Motor neuron (in vitro differentiated cells): ENCODE measurements around the gene GPSM3. TPM values are rescaled to one million over a fixed set of nuclear protein-coding genes. Genes with fewer than 3 reads are reported as not detected.
"Not testable (repeated sequence)": the region's sequence is repeated elsewhere in the genome, so short reads cannot be mapped to it uniquely, and the experiment has no call there.

Experiments
- ATAC-seq, 8 experiments: fragments of 200-7000 bp; cut with Tn5 transposase; replicated peaks in 6 of 8; 2 replicates each; pipeline ENCODE4 v1.8.0; 2021; ENCODE audit warnings: mild to moderate bottlenecking in 8 of 8, moderate library complexity in 8 of 8
- H3K27ac ChIP-seq, 2 donors: fragments of 250-450 bp; sonication (Bioruptor Pico); 2 replicates each; pipeline ENCODE4 v1.9.0; 2021; ENCODE audit warnings: antibody characterized with exemption in 2 of 2, mild to moderate bottlenecking in 2 of 2, moderate library complexity in 1 of 2
- H3K4me1 ChIP-seq, 2 donors: fragments of 250-450 bp; sonication (Bioruptor Pico); replicated peaks in 1 of 2; 2 replicates each; pipeline ENCODE4 v1.6.1; 2021; ENCODE audit warnings: antibody characterized with exemption in 2 of 2, mild to moderate bottlenecking in 2 of 2, moderate library complexity in 1 of 2
- H3K4me3 ChIP-seq, 5 donors: fragments of 250-450 bp; sonication (Bioruptor Pico); 2 replicates each; pipeline ENCODE4 v1.9.0; 2021; ENCODE audit warnings: antibody characterized with exemption in 5 of 5, mild to moderate bottlenecking in 5 of 5, moderate library complexity in 4 of 5
- WGBS, 10 experiments: fragments of 450-650 bp; shearing (Covaris generic); methylation state at CpG; one replicate each; pipeline ENCODE4 v1.0.0; 2022; 5-methylcytosine and 5-hydroxymethylcytosine counted together
- in situ Hi-C, 9 experiments: fragments of 400-800 bp; cut with MboI; loops; one replicate each; pipeline ENCODE4 v1.15.0; 2021; ENCODE audit warnings: low sequenced_read_pairs in 9 of 9, low pct_unique_long_range_greater_than_20kb in 2 of 9; ENCODE audit not compliant: unreplicated experiment in 9 of 9
- total RNA-seq, 8 experiments: library from RNA; unstranded; fragments of 300-600 nt; gene quantifications; 2 replicates each; pipeline versions ENCODE4 v1.2.3 to v1.2.4, GENCODE V29; 2022

The GPSM3 gene
- total RNA-seq, 8 experiments from 2014 or later: 0.60 to 7.7 (median 1.4) TPM

GRCh38 chr6:32149092-32149755 lies 43.2 kb downstream of the GPSM3 start:
- Histone ChIP-seq H3K27ac (no peak overlapping the region), H3K4me3 (no peak overlapping the region), H3K4me1 (peaks cover 27 to 34% of the 10 kb centered on the region in 2 donors)
- 40 to 98% (median 80%) methylated on average over 1 to 8 of the region's 47 CpGs; no CpG with 5 or more reads in 5 of the 10 experiments for WGBS, 10 experiments
- no peak for ATAC-seq
- in situ Hi-C loops: no loop called here

GRCh38 chr6:32148289-32149091 lies 44.0 kb downstream of the GPSM3 start:
- peak overlapping the region in 1 of 5 donors; percentile 29 for H3K4me3 ChIP-seq

GRCh38 chr6:32147401-32148132 lies 44.9 kb downstream of the GPSM3 start:
- peaks cover 21 to 27% of the 10 kb centered on the region in 2 donors for H3K4me1 ChIP-seq
- no peak overlapping the region for H3K27ac ChIP-seq
- 100% methylated on average over 1 to 3 of the region's 4 CpGs; no CpG with 5 or more reads in 7 of the 10 experiments for WGBS, 10 experiments
- in situ Hi-C loops: no loop called here
- ATAC-seq: no peak
- H3K4me3 ChIP-seq: no peak overlapping the region

More at GRCh38 chr6:32148289-32149091, 44.0 kb downstream of the GPSM3 start:
- Histone ChIP-seq H3K27ac (no peak overlapping the region), H3K4me1 (peaks cover 27 to 34% of the 10 kb centered on the region in 2 donors)
- 27 to 88% (median 74%) methylated on average over 3 to 11 of the region's 39 CpGs; no CpG with 5 or more reads in 4 of the 10 experiments for WGBS, 10 experiments
- in situ Hi-C loops: no loop called here
- peak in 2 of 8 experiments; percentile 8 to 21 for ATAC-seq

DNA sequence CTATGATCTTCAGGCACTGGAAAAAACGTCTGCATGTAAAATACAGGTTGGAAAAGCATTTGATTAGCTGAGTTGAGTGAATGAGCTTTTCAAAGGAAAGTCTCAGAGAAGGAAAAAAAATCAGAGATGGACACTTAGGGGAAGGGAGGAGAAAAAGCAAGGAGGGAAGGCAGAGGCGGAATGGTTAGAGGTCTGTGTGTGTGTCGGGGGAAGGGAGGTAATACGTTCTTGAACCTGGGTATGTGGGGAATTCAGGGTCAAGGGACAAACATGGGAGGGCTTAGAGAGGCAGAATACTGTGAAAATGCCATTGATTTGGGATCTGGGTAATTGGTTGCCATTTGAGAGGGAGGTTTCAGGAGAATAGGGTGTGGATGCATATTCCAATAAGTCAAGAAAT lies 45.8 kb downstream of the GPSM3 start:
- in situ Hi-C loops: no loop called here

DNA sequence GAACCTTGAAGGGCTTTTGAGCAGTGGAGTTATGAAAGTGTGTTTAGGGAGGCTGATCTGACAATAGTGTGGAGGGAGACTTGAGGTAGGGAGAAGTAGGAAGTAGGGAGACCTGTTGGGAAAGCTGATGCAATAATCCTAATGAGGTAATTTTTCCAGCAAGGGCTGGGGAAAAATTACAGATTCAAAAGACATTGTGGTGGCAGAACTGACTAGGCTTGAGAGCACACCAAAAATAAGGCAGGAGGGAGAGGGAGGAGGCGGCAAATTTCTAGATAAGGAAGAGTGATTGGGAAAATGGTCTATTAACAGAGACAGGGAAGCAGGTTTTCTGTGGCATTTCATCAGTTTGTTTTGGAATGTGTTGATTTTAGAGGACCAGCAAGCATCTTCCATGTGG lies 46.2 kb downstream of the GPSM3 start:
- in situ Hi-C loops: no loop called here
- 83 to 100% (median 100%) methylated on average over 1 of the region's 1 CpG; no CpG with 5 or more reads in 1 of the 10 experiments for WGBS, 10 experiments

More for the DNA sequence above, 45.8 kb downstream of the GPSM3 start:
- ATAC-seq: peak in 2 of 8 experiments; percentile 3 to 9
- peaks cover 14 to 18% of the 10 kb centered on the region in 2 donors for H3K4me1 ChIP-seq
- H3K4me3 ChIP-seq: peak overlapping the region in 2 of 5 donors; percentile 9 to 17
- WGBS, 10 experiments: 20 to 89% (median 41%) methylated on average over 1 to 4 of the region's 4 CpGs
- no peak overlapping the region for H3K27ac ChIP-seq

GRCh38 chr6:32144238-32144637 lies 48.2 kb downstream of the GPSM3 start:
- H3K27ac ChIP-seq, in situ Hi-C loops, H3K4me3 ChIP-seq: not testable (repeated sequence)
- peaks cover 11% of the 10 kb centered on the region in 2 donors for H3K4me1 ChIP-seq
- ATAC-seq: peak in 1 of 8 experiments; percentile 90
- WGBS, 10 experiments: 20 to 95% (median 92%) methylated on average over 4 to 7 of the region's 7 CpGs; no CpG with 5 or more reads in 4 of the 10 experiments

More for the DNA sequence above, 46.2 kb downstream of the GPSM3 start:
- Histone ChIP-seq H3K4me3 (peak overlapping the region in 1 of 5 donors; percentile 17), H3K4me1 (peaks cover 13 to 14% of the 10 kb centered on the region in 2 donors), H3K27ac (no peak overlapping the region)
- ATAC-seq: peak in 4 of 8 experiments; percentile 13 to 64 (median 40)

Other genes with a start within 250 kb of the GPSM3 start
- gene CFB, start 246.5 kb downstream of the GPSM3 start, total RNA-seq: 100 to 1,000 TPM in 1 of 8 experiments, 10 to 100 TPM in 3, 1 to 10 TPM in 4; 2.3 to 300 (median 12.7) TPM
- 10 to 100 TPM; 50.3 to 91.1 (median 72.3) TPM for gene NELFE, start 233.7 kb downstream of the GPSM3 start, total RNA-seq
- 10 to 100 TPM; 30.6 to 68.4 (median 52.9) TPM for gene SKIC2, start 233.5 kb downstream of the GPSM3 start, total RNA-seq
- 10 to 100 TPM; 15.3 to 26.9 (median 22.9) TPM for gene DXO, start 220.5 kb downstream of the GPSM3 start, total RNA-seq
- gene C4A, start 210.6 kb downstream of the GPSM3 start, total RNA-seq: 100 to 1,000 TPM in 1 of 8 experiments, 10 to 100 TPM in 4, 1 to 10 TPM in 3; 3.1 to 631 (median 17.1) TPM
- gene C4B, start 177.8 kb downstream of the GPSM3 start, total RNA-seq: 100 to 1,000 TPM in 1 of 8 experiments, 10 to 100 TPM in 4, 1 to 10 TPM in 3; 2.5 to 575 (median 14.2) TPM
- gene CYP21A2, start 154.2 kb downstream of the GPSM3 start, total RNA-seq: 1 to 10 TPM in 2 of 8 experiments, under 1 TPM in 6; 0.16 to 8.7 (median 0.77) TPM
- 10 to 100 TPM in 2 of 8 experiments, 1 to 10 TPM in 5, under 1 TPM in 1; 0.81 to 84.8 (median 3.1) TPM for gene TNXB, start 83.3 kb downstream of the GPSM3 start, total RNA-seq
- gene ATF6B, start 64.4 kb downstream of the GPSM3 start, total RNA-seq: 10 to 100 TPM; 25.6 to 59.0 (median 45.1) TPM
- 10 to 100 TPM in 1 of 8 experiments, 1 to 10 TPM in 7; 4.4 to 11.9 (median 6.4) TPM for gene FKBPL, start 62.4 kb downstream of the GPSM3 start, total RNA-seq
- gene PRRT1, start 40.7 kb downstream of the GPSM3 start, total RNA-seq: 1 to 10 TPM in 4 of 8 experiments, under 1 TPM in 4; 0.50 to 2.9 (median 1.1) TPM
- gene PPT2, start 38.5 kb downstream of the GPSM3 start, total RNA-seq: 10 to 100 TPM; 18.9 to 41.5 (median 30.9) TPM
- gene EGFL8, start 28.0 kb downstream of the GPSM3 start, total RNA-seq: 10 to 100 TPM in 4 of 8 experiments, 1 to 10 TPM in 4; 5.6 to 23.9 (median 9.9) TPM
- 10 to 100 TPM; 44.5 to 84.4 (median 67.4) TPM for gene AGPAT1, start 16.6 kb downstream of the GPSM3 start, total RNA-seq
- 100 to 1,000 TPM in 4 of 8 experiments, 10 to 100 TPM in 4; 40.1 to 152 (median 98.5) TPM for gene RNF5, start 14.2 kb downstream of the GPSM3 start, total RNA-seq
- gene AGER, start 8.4 kb downstream of the GPSM3 start, total RNA-seq: 10 to 100 TPM in 1 of 8 experiments, 1 to 10 TPM in 7; 1.4 to 11.8 (median 5.3) TPM
- 10 to 100 TPM; 25.9 to 78.8 (median 48.0) TPM for gene PBX2, start 2.4 kb downstream of the GPSM3 start, total RNA-seq
- gene NOTCH4, start 31.4 kb upstream of the GPSM3 start, total RNA-seq: 1 to 10 TPM; 1.3 to 6.7 (median 4.5) TPM
- gene TSBP1, start 179.3 kb upstream of the GPSM3 start, total RNA-seq: under 1 TPM in 5 of 8 experiments, not detected in 3; 0.09 to 0.76 (median 0.41) TPM
- gene BTNL2, start 214.5 kb upstream of the GPSM3 start, total RNA-seq: 1 to 10 TPM in 1 of 8 experiments, under 1 TPM in 1, not detected in 6; 0.17 to 1.8 TPM
- 10 to 100 TPM in 1 of 8 experiments, under 1 TPM in 2, not detected in 5; 0.25 to 23.9 (median 0.40) TPM for gene HLA-DRA, start 247.2 kb upstream of the GPSM3 start, total RNA-seq